NCI-H187 (cell line): Measurements from ENCODE around the gene ATP6V1C2.
"Not testable (repeated sequence)": the region's sequence is repeated elsewhere in the genome, so short reads cannot be mapped to it uniquely, and the experiment has no call there.

Experiments
- DNase-seq, 2 experiments: peaks; one replicate each; lab custom pipeline; 2025; lab: John Stamatoyannopoulos, UW

Gene ATP6V1C2

DNA sequence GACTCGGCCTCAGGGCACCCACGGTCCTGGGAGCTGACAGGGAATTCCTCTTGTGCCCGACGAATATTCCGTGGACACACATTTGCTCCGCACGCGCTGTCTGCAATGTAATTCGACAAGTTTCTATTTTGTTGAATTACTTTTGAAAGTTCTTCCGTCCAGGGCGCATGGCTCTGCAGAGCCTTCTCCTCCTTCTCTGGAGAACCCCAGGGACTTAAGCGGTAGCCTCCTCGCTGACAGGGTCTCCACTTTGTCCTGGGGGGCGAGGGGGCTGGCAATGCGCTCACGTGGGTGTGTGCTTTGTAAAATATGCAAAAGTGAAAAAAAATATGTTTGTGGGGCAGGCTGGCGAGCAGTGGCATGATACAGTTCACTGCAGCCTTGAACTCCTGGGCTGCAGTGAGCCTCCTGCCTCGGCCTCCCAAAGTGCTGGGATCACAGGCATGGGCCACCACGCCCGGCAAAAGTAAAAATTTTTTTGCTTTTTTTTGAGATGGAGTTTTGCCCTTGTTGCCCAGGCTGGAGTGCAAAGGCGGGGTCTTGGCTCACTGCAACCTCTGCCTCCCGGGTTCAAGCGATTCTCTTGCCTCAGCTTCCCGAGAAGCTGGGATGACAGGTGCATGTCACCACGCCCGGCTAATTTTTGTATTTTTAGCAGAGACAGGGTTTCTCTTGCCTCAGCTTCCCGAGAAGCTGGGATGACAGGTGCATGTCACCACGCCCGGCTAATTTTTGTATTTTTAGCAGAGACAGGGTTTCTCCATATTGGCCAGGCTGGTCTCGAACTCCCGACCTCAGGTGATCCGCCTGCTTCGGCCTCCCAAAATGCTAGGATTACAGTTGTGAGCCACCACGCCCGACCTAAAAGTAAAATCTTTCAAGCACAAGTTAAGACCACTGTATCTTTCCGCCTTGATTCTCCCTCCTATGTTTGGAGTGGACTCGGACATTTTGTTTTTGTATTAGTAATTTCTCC is 92.0 kb downstream of the ATP6V1C2 start:
- peak in 1 of 2 experiments; percentile 59 for DNase-seq

DNA sequence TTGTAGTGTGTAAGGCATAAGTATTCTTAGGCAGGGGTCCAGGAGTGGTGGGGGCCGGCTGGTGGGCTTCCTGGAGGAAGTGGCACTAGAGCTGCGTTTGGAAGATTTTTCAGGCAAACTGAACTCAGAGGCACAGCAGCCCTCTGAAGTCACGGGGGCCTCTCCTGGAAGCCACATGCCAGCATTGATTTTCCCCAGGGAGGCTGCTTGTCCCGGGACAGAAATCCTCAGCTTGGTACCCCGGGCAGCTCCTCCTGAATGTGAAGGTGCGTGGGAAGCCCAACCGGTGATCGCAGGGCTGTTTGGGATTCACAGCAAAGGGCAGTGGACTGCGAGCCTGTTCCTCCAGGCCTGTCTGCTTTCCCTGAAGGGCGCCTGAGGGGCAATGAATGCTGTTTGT is 92.7 kb downstream of the ATP6V1C2 start:
- no peak for DNase-seq

DNA sequence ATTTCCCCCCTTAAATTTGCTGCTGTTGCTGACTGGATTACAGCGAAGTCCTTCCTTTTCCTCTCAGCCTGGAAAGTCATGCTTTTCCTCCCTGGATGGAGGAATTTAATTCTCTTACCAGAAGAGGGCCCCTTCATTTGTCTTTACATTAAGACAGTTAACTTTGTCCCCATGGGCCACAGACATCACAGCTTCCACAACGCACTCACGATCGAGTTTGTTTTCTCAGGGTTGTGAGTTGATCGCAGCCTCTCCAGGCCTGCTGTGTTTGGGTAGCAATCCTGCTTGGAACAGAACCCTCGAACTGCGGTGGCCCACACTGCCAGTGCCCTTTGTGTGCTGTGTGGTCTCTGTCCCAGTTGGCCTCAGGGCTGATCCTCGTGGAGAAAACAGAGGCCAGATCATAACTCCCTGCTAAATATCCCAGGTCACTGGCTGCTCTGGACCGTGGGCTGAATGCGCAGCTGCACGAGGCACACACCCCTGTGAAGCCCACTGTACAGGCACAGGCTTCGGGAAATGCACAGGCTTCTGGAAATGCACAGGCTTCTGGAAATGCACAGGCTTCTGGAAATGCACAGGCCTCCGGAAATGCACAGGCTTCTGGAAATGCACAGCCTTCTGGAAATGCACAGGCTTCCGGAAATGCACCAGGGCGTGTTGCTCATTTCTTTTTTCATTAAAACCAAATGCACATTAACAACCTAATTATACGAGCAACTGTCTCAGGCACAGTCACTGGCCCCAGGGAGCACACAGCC is 93.3 kb downstream of the ATP6V1C2 start:
- no peak for DNase-seq

DNA sequence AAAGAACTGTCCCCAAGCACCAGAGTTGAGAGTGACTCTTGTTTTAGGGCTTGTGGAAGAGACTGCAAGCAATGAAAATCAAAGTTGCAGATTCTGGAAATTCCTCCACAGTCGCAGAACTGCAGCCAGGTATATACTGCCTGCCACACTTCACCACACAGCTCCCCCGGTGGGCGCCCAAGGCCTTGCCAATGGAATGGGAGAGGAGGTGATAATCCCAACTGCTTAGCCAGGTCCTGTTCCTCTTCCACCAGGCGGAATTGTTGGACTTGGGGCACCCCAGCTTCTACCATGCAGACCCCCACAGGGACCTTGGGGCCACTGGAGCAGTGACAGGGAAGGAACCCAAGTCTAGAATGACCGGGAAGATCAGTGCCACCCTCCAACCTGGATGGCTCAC is 96.0 kb downstream of the ATP6V1C2 start:
- no peak for DNase-seq

GRCh38 chr2:10818305-10818704 is 96.9 kb downstream of the ATP6V1C2 start:
- DNase-seq = not testable (repeated sequence)

GRCh38 chr2:10818984-10819383 is 97.6 kb downstream of the ATP6V1C2 start:
- no peak for DNase-seq

DNA sequence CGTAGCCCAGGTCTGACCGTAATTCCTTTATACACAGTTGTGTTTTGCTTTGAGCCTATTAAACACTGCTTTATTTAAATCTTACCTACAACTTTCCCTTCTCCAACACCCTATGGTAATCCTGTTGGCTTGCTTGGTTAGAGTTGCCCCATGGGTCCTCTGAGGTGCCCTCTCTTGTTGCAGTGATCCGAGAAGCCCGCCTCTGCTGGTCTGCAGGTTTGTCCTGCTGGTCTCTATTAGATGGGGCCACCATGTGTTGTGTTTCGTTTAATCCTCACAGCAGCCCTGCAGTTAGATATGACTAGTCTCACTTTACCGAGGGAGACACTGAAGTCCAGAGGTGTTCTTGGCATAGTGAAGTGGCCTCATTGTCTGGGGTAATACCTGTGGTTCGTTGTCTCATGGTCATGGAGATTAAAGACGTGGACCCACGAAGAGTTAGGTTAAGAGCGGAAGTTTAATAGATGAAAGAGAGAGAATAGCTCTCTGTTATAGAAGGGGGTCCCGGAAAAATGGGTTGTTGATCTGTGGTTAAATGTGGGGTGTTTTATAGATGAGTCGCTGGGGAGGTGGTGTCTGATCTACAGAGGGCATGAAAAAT is 98.4 kb downstream of the ATP6V1C2 start:
- no peak for DNase-seq

DNA sequence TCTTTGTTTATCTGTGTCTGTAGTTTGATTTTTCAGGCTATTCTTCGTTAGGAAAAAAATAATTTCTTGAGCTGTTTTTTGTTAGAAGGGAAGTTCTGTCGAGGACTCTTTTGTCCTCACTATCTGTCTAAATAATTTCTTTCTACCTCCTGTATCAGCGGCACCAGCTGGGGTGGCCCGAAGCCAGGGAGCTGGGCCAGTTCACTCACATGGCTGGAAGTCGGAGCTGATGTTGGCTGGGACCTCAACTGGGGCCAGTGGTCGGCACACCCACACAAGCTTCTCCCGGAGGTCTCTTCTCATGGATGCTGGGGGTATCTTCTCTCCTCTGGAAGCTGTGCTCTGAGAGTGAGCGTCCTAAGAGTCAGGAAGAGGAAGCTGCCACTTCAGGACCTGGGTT is 99.1 kb downstream of the ATP6V1C2 start:
- no peak for DNase-seq

DNA sequence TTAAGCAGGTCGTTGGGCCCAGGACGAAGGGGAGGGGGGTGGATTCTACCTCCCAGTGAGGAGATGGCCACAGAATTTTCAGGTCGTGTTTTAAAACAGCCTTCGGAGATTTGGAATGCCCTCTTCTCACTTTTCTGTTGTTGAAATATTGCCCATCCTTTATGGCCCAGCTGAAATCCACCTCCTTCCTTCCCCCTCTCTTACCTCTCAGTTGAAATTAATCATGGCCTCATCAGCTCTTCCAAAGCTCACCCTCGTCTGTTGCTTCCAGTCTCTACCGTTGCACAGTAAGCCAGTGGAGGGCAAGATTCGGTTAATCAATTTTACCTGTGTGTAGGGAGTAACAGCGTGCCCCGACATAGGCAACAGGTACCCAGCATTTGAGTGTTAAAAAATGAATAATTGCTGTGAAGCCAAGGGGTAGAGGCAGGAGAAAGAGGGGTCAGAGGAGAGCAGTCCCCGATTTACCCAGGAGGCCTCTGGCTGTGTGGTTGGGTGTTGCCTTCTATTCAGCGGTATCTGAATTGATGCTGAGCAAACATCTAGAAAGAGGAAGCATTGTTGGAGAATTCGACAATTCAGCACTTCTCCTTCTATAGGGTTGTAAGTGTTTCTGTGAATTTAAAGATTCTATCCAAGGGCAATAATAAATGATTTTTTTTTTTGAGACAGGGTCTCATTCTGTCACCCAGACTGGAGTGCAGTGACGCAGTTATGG is 99.7 kb downstream of the ATP6V1C2 start:
- DNase-seq = no peak

- DNase-seq = no peak
Measured at GRCh38 chr2:10824191-10824590, 102.8 kb downstream of the ATP6V1C2 start.

GRCh38 chr2:10826026-10826425 is 104.6 kb downstream of the ATP6V1C2 start:
- no peak for DNase-seq

GRCh38 chr2:10826625-10827024 is 105.2 kb downstream of the ATP6V1C2 start:
- no peak for DNase-seq

GRCh38 chr2:10828346-10828745 is 106.9 kb downstream of the ATP6V1C2 start:
- DNase-seq = no peak

DNA sequence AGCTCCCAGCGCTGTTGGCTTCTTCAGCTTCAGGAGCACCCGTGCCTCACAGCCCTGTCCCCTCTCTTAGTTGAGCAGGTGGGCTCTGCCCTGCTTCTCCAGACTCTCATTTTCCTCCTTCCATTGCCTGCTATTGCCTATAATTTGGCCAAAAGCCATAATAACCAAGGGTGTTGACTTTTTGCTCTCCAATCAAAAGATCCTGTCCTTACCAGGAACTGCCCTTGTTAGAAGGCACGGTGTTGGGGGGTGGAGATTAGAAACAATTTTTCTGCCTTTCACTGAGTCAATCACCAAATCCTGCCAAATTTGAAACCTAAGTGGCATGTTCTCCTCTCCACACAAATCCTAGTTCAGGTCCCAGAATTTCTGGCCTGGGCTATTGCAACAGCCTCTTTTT is 107.9 kb downstream of the ATP6V1C2 start:
- no peak for DNase-seq

GRCh38 chr2:10830203-10830602 is 108.8 kb downstream of the ATP6V1C2 start:
- DNase-seq = no peak

GRCh38 chr2:10830641-10831399 is 109.4 kb downstream of the ATP6V1C2 start:
- no peak for DNase-seq

DNA sequence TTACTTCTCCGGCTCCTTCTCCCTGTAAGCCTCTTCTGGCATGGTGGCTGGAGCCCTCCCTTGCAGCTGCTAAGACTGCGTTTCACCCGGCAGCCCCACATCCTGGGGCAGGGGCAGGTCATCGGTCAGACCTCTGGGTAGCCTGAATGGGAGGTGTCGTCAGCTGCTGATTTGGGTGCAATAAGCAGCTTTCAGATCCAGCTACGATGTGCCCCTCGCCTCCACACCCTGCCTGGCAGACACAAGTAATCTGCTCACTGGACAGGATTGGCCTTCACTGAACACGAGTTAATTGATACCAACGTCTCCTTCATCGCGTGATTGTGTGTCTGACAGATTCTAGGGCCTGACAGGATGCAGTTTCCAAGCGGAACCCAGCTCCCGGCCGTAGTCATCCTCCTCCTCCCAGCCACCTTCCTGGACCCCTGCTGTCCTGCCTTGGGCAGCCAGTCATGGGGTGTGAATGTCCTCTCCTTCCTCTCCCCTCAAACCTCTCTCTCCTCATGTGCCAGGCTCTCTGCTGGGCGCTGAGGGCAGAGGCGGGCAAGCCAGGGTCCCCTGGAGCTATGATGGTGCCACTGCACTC is 110.1 kb downstream of the ATP6V1C2 start:
- no peak for DNase-seq

- peak; percentile 89 to 90 for DNase-seq
Measured at GRCh38 chr2:10832203-10832936, 110.9 kb downstream of the ATP6V1C2 start.

DNA sequence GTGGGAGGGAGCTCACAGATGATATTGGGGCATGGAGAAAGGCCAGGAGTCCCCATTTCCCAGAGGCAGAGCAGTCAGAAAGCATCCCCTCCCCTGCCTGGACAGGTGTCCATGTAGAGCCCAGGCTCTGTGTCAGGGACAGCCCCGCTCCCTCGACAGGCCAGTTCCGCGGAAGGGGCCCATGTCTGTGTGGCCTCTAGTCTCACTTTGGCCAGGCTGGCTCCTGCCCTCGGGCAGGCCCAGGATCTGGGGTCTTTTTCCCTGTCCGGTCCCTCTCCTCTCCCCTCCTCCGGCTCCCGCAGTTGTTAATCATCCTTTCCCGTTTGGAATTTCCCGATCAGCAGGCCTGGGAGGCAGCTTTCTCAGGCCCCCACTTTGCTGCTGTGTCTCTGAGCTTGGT is 111.6 kb downstream of the ATP6V1C2 start:
- DNase-seq = no peak

DNA sequence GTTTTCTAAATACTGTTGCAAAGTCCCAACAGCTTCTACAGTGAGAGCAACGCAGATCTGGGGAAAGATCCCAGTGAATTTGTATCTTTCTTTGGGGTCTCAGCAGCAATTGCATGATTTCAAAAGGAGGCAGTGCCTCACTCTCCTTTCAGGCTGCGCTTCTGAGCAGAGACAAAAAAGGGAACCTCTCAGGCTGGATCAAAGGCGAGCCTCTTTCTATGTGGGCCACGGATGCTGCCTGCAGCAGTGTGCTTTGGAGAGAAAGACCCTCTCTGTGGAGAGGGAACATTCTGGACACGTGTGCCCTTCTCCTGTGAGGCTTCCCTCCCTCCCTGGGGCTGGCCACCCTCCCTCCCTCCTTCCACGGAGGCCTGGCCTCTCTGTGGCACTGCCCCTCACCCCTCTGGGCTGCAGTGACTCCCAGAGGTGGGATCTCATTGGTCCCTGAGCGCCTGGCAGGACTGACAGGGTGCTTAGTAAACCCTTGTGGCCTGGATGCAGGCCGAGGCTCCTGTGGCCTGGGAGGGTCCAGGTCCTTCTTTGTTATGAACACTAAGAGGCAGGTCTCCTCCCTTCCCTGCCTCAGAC is 112.7 kb downstream of the ATP6V1C2 start:
- DNase-seq = no peak
